ENCODE measurements around the gene ARHGAP22.

ARHGAP22 gene

GRCh38 chr10:48518986-48519385 is 85.9 kb downstream of the ARHGAP22 start:
- no peak for DNase-seq (ENCODE audit: low read depth, low spot score)
- H3K27ac ChIP-seq, result no peak overlapping the region

- no peak overlapping the region for H3K27ac ChIP-seq
- DNase-seq (ENCODE audit: low read depth, low spot score), result no peak
These were observed 86.7 kb downstream of the ARHGAP22 start for GRCh38 chr10:48517911-48518811.

GRCh38 chr10:48517482-48517881 is 87.4 kb downstream of the ARHGAP22 start:
- DNase-seq (ENCODE audit: low read depth, low spot score), result no peak
- H3K27ac ChIP-seq, result no peak overlapping the region

- no peak for DNase-seq (ENCODE audit: low read depth, low spot score)
- H3K27ac ChIP-seq, result no peak overlapping the region
These were observed 88.0 kb downstream of the ARHGAP22 start for GRCh38 chr10:48516911-48517310.

- H3K27ac ChIP-seq, result no peak overlapping the region
- DNase-seq (ENCODE audit: low read depth, low spot score), result no peak
These were observed 90.0 kb downstream of the ARHGAP22 start for GRCh38 chr10:48514916-48515315.

GRCh38 chr10:48514255-48514654 is 90.6 kb downstream of the ARHGAP22 start:
- H3K27ac ChIP-seq, result no peak overlapping the region
- DNase-seq (ENCODE audit: low read depth, low spot score), result no peak

- DNase-seq (ENCODE audit: low read depth, low spot score), result no peak
- no peak overlapping the region for H3K27ac ChIP-seq
These were observed 92.0 kb downstream of the ARHGAP22 start for GRCh38 chr10:48512861-48513260.

- DNase-seq (ENCODE audit: low read depth, low spot score), result no peak
- H3K27ac ChIP-seq, result no peak overlapping the region
These were observed 93.0 kb downstream of the ARHGAP22 start for GRCh38 chr10:48511875-48512231.

GRCh38 chr10:48511066-48511874 is 93.6 kb downstream of the ARHGAP22 start:
- H3K27ac ChIP-seq, result no peak overlapping the region
- no peak for DNase-seq (ENCODE audit: low read depth, low spot score)

- DNase-seq (ENCODE audit: low read depth, low spot score), result no peak
These were observed 94.7 kb downstream of the ARHGAP22 start for GRCh38 chr10:48509974-48510692.

GRCh38 chr10:48508791-48509772 is 95.8 kb downstream of the ARHGAP22 start:
- no peak for DNase-seq (ENCODE audit: low read depth, low spot score)
- no peak overlapping the region for H3K27ac ChIP-seq

More at GRCh38 chr10:48509974-48510692, 94.7 kb downstream of the ARHGAP22 start:
- H3K27ac ChIP-seq, result no peak overlapping the region

- no peak overlapping the region for H3K27ac ChIP-seq
- no peak for DNase-seq (ENCODE audit: low read depth, low spot score)
These were observed 96.7 kb downstream of the ARHGAP22 start for GRCh38 chr10:48507933-48508790.

GRCh38 chr10:48507494-48507893 is 97.4 kb downstream of the ARHGAP22 start:
- no peak overlapping the region for H3K27ac ChIP-seq
- no peak for DNase-seq (ENCODE audit: low read depth, low spot score)

GRCh38 chr10:48506147-48506917 is 98.5 kb downstream of the ARHGAP22 start:
- H3K27ac ChIP-seq, result no peak overlapping the region
- no peak for DNase-seq (ENCODE audit: low read depth, low spot score)

GRCh38 chr10:48505394-48506112 is 99.3 kb downstream of the ARHGAP22 start:
- DNase-seq (ENCODE audit: low read depth, low spot score), result no peak
- no peak overlapping the region for H3K27ac ChIP-seq

GRCh38 chr10:48504141-48504885 is 100.6 kb downstream of the ARHGAP22 start:
- DNase-seq (ENCODE audit: low read depth, low spot score), result no peak
- H3K27ac ChIP-seq, result no peak overlapping the region
